NCI-H2107 treated with DMSO at 0.1 percent for 48 hours (cell line): ENCODE measurements around the gene KCTD1.

Experiments
- DNase-seq: peaks from one replicate; lab custom pipeline; 2025; ENCODE audit not compliant: unreplicated experiment; lab: John Stamatoyannopoulos, UW

KCTD1 gene

GRCh38 chr18:26524504-26525351 is 23.6 kb downstream of the KCTD1 start:
- no peak for DNase-seq

DNA sequence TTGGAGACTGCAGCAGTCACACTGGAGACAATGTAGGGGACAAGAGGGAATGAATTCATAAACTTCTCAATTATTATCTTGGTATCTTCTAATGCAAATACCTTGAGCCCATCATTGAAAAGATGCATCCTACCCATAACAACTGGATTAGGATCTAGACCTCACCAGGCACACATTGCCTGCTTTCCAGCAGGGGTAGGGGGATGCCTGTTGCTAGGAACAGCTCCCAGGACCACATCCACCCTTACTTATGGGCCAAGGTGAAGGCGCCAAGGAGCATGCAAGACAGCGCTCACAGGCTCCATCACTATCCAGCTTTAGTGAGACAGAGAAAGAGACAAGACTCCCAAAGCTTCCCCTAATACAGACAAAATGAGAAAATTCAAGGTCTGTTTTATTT is 24.4 kb downstream of the KCTD1 start:
- no peak for DNase-seq

- no peak for DNase-seq
Measured at GRCh38 chr18:26521617-26522016, 26.7 kb downstream of the KCTD1 start.

DNA sequence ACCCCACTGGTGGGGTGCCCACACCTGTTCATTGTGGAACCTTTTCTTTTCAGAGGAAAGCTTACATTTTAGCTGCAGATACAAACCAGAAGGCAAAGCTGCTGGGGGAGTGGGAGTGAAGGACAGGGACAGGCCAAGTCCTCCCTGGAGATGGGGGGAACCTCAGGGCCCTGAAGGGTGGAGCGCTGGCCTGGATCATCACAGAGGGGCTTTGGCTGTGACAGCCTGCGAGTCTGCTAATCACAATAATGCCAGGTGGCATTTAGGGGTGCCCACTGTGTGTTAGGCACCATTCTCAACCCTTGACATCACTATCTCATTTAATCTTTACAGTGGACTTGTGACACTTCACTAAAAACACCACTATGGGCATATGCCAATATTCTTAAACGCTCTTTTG is 27.4 kb downstream of the KCTD1 start:
- DNase-seq = no peak

DNA sequence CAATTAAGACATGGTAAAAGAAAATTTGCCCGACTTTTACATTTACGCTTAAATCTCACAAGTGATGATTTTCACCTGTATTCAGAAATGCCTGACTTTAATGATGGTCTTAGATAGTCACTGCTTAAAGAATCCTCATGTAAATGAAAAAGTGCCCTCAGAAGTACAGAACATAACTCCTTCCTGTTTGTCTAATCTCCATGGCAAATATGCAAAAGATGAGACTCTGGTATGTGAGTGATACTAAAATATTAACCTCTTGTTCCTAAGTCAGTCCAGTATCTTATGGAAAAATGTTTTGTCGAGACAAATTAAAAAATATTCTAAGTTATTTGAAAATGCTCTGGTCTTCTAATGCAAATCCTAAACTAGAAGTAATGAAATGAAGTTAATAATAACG is 29.2 kb downstream of the KCTD1 start:
- no peak for DNase-seq

- DNase-seq = no peak
Measured at GRCh38 chr18:26516964-26517363, 31.4 kb downstream of the KCTD1 start.

- no peak for DNase-seq
Measured at GRCh38 chr18:26515643-26516487, 32.5 kb downstream of the KCTD1 start.

- peak; percentile 7 for DNase-seq
Measured at GRCh38 chr18:26511339-26512071, 36.8 kb downstream of the KCTD1 start.

GRCh38 chr18:26510337-26510736 is 38.0 kb downstream of the KCTD1 start:
- DNase-seq = no peak

GRCh38 chr18:26506012-26506411 is 42.3 kb downstream of the KCTD1 start:
- no peak for DNase-seq

GRCh38 chr18:26504831-26505230 is 43.5 kb downstream of the KCTD1 start:
- DNase-seq = no peak

GRCh38 chr18:26503382-26503781 is 45.0 kb downstream of the KCTD1 start:
- no peak for DNase-seq

GRCh38 chr18:26502823-26503222 is 45.5 kb downstream of the KCTD1 start:
- no peak for DNase-seq

- DNase-seq = no peak
Measured at GRCh38 chr18:26497866-26498265, 50.5 kb downstream of the KCTD1 start.

- no peak for DNase-seq
Measured at GRCh38 chr18:26496528-26496927, 51.8 kb downstream of the KCTD1 start.

- DNase-seq = no peak
Measured at GRCh38 chr18:26495287-26495686, 53.1 kb downstream of the KCTD1 start.

DNA sequence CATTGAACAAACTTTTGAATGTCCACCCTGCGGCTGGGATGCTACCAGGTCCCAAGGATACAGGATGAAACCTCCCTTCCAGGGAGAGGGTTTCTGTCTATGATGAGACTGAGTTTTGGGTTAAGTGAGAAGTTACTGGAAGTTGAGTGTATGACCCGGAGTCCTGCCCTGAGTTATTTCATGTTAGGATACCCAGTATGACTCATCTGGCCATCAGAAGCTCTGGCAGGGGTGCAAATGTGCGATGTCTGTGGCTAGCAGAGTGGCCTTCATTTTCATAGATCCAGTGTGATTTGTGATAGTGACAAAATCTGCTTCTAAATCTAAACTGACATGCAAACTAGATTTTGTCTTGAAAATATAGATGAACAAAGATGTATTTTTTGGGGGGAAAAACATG is 55.3 kb downstream of the KCTD1 start:
- DNase-seq = no peak

DNA sequence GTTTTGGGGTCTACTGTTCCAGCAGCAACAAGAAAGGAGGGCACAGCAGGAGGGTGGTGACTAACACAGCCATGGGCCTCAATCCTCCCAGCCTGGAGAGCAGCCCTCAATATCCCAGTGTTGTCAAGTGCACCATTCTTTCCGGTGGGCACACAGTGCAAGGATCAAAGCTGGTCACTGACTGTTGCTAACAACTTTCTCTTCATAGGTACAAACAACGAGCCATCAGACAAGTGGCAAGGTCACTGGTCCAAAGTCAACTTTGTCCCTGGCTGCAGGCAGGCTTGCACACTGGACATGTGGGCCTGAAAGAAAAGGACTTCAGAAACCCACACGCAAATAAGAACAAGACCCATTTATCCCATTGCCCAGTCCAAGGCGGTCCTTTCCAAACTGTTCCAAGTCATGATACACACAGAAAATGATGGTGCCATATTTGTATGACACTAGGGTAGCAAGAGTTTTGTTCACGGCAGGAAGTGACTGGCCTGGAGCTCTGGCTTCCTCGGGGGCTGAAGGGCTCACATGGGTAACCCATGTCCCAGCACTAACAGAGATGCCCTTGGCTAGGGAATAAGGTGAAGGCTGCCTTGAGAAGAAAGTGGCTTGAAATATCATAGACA is 57.0 kb downstream of the KCTD1 start:
- DNase-seq = no peak

DNA sequence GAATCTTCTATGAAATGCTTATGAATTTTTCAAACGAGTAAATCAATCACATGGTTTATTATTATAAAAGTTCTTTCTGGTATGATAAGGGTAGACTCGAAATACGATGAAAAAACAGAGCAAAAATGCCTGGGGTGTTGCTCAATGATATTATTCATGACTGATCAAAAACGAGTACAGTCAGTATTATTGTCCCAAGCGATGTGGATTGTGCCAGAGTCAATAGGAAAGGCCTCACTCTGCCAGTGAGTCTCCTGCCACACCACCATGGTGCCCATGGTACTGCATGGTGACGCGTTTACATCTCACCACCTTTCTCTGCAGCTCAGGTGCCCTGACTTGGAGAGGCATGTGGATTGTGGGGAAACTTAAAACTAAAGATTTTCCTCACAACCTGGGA is 58.5 kb downstream of the KCTD1 start:
- DNase-seq = no peak

GRCh38 chr18:26489191-26489590 is 59.2 kb downstream of the KCTD1 start:
- no peak for DNase-seq

DNA sequence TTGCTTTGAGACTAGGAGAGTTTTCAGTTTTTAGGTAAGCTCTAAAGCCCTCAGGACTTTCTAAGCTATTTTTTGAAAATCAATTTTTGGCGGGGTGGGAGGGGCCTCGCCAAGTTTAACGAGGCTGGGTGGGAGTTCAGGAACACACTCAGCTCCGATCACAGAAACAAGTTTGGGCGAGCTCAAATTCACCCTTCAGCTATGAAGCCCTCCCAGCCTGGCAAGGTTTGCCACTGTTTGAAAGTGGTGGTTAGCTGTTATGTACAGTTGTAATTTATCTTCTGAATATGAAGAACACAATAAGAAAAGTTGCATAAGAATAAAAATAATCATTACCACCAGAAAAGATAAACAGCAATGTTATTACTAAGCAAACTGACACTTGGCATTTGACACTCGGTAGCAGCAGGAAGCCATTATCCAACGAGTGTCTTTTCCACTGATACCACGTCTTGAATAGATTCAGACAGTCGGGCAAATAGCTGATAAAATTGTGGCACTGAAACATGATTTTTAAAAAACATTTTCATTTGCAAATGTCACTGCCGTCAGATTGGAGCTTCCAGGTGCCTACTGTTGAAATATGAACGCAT is 59.8 kb downstream of the KCTD1 start:
- DNase-seq = peak; percentile 43
